Astrocyte of the spinal cord (primary cell): ENCODE measurements around the gene TBX3.

Experiments used
- DNase-seq: peaks from one replicate; pipeline ENCODE4 v3.0.0; 2011; ENCODE audit warnings: low read depth, low spot score
- H3K4me3 ChIP-seq: 2 replicates; pipeline ENCODE4 v1.5.1; 2011; ENCODE audit warnings: low read depth, mild to moderate bottlenecking, low read length, moderate library complexity
- CTCF ChIP-seq: IDR thresholded peaks from 2 replicates; pipeline ENCODE4 v1.5.1; 2012; ENCODE audit warnings: low read depth, mild to moderate bottlenecking, low read length, inconsistent platforms
- in situ Hi-C: cut with HindIII; loops from 2 replicates; pipeline ENCODE4 v1.10.0; 2017; ENCODE audit warnings: low sequenced_read_pairs

Gene TBX3

GRCh38 chr12:114684870-114685273 lies 897 bp upstream of the TBX3 start:
- peak overlapping the region; percentile 93 for H3K4me3 ChIP-seq
- in situ Hi-C loops, result no loop called here
- TF ChIP-seq CTCF, result no peak

GRCh38 chr12:114683709-114684097 lies 272 bp downstream of the TBX3 start:
- in situ Hi-C loops, result no loop called here
- H3K4me3 ChIP-seq, result peak overlapping the region; percentile 93
- DNase-seq, result no peak
- no peak for TF ChIP-seq CTCF

More at GRCh38 chr12:114684870-114685273, 897 bp upstream of the TBX3 start:
- DNase-seq, result no peak

GRCh38 chr12:114682785-114683708 lies 928 bp downstream of the TBX3 start:
- H3K4me3 ChIP-seq, result peak overlapping the region; percentile 93
- no peak for DNase-seq
- TF ChIP-seq CTCF, result no peak

GRCh38 chr12:114682106-114682784 lies 1.7 kb downstream of the TBX3 start:
- DNase-seq, result no peak
- TF ChIP-seq CTCF, result no peak
- in situ Hi-C loops, result no loop called here
- peak overlapping the region; percentile 93 for H3K4me3 ChIP-seq

More at GRCh38 chr12:114682785-114683708, 928 bp downstream of the TBX3 start:
- in situ Hi-C loops, result no loop called here

GRCh38 chr12:114681116-114681871 lies 2.7 kb downstream of the TBX3 start:
- no peak for TF ChIP-seq CTCF
- peak; percentile 65 for DNase-seq
- in situ Hi-C loops, result no loop called here
- peak overlapping the region; percentile 93 for H3K4me3 ChIP-seq

GRCh38 chr12:114680604-114681069 lies 3.3 kb downstream of the TBX3 start:
- in situ Hi-C loops, result no loop called here
- no peak for TF ChIP-seq CTCF
- DNase-seq, result peak; percentile 43
- H3K4me3 ChIP-seq, result peak overlapping the region; percentile 93
